K562 (cell line): ENCODE measurements around the gene PLXDC1. TPM values are rescaled to one million over a fixed set of nuclear protein-coding genes. Genes with fewer than 3 reads are reported as not detected.

ENCODE experiments used
- ARHGAP35 ChIP-seq: fragments of 450-650 bp; IDR thresholded peaks from 2 replicates; pipeline ENCODE4 v1.6.1; 2018; ENCODE audit not compliant: partially characterized antibody
- KDM2B ChIP-seq: fragments of 250-450 bp; sonication (Bioruptor Pico); IDR thresholded peaks from 2 replicates; pipeline ENCODE4 v1.8.0; 2021; ENCODE audit warnings: mild to moderate bottlenecking, moderate library complexity
- SMC3 ChIP-seq: conservative IDR thresholded peaks from 2 replicates; pipeline ENCODE4 v1.6.1; 2011; ENCODE audit warnings: low read depth, low read length, improper control_type of control experiment; ENCODE audit not compliant: insufficient read depth
- ZBTB40 ChIP-seq, 2 experiments: fragments of 450-650 bp in 1 of 2; sonication (generic) in 1 of 2; formaldehyde crosslinking in 1 of 2; IDR thresholded peaks; 2 replicates each; pipeline versions ENCODE4 v1.7.1 to v1.9.0; 2016 to 2022; ENCODE audit warnings: inconsistent platforms in 1 of 2, mild to moderate bottlenecking in 1 of 2, missing genetic modification reagents in 1 of 2
- ZC3H11A ChIP-seq: IDR thresholded peaks from 2 replicates; pipeline ENCODE4 v1.6.1; 2012; ENCODE audit warnings: low read depth, low read length, improper control_type of control experiment
- ZNF124 ChIP-seq: sonication (generic); formaldehyde crosslinking; IDR thresholded peaks from 2 replicates; pipeline ENCODE4 v1.8.1; 2022; ENCODE audit warnings: missing genetic modification reagents
- ZNF318 ChIP-seq, 2 experiments: fragments of 450-650 bp; IDR thresholded peaks; 2 replicates each; pipeline ENCODE4 v1.6.1; 2016; ENCODE audit warnings: mild to moderate bottlenecking in 2 of 2, borderline replicate concordance in 1 of 2, low read depth in 1 of 2, moderate library complexity in 1 of 2
- ZNF639 ChIP-seq, 2 experiments: fragments of 200-800 bp in 1 of 2; sonication (Bioruptor generic) in 1 of 2; sonication (generic) in 1 of 2; formaldehyde crosslinking in 1 of 2; IDR thresholded peaks in 1 of 2; conservative IDR thresholded peaks in 1 of 2; 2 replicates each; pipeline versions ENCODE4 v1.5.0 to v1.6.1; 2016 to 2020; ENCODE audit warnings: missing compliant biosample characterization in 1 of 2, missing genetic modification characterization in 1 of 2, missing genetic modification reagents in 1 of 2
- polyA plus RNA-seq, 8 experiments: library from polyadenylated mRNA; depleted of rRNA in 4 of 8; stranded (reverse) in 5 of 8; unstranded in 3 of 8; fragments of >200 nt; fragmentation: Nextera tagmentation in 2 of 8; fragmentation: Illumina TruSeq in 1 of 8; extraction: Ambion mirVana in 2 of 8; extraction: Trizol in 1 of 8; gene quantifications; 2 replicates each; pipeline versions ENCODE4 v1.2.1 to v1.2.3, GENCODE V29; 2011 to 2014; ENCODE audit warnings: inconsistent platforms in 1 of 8, missing spikeins in 1 of 8
- total RNA-seq, 7 experiments: library from RNA; depleted of rRNA in 6 of 7; stranded (reverse); fragments of >200 nt in 6 of 7; fragmentation: Illumina TruSeq in 2 of 7; extraction: Trizol in 2 of 7; gene quantifications; 2 replicates each; pipeline versions ENCODE4 v1.2.1 to v1.2.3, GENCODE V29; 2011 to 2021; ENCODE audit warnings: low replicate concordance in 1 of 7

The PLXDC1 gene
- total and polyA plus RNA-seq, 9 of the 15 experiments (the other 6 are each of a cell fraction or from before 2014, with no cell fraction given): not detected

- TF ChIP-seq ZNF124 (CRISPR knock-in tag): no peak
- no peak for TF ChIP-seq KDM2B
- TF ChIP-seq SMC3: peak; percentile 63
- TF ChIP-seq ZBTB40 (IDR thresholded peaks at IDR 0.05): no peak
- TF ChIP-seq ZBTB40 (CRISPR knock-in tag; IDR thresholded peaks at IDR 0.05): no peak
- no peak for TF ChIP-seq ZC3H11A
- TF ChIP-seq ARHGAP35: no peak
- TF ChIP-seq ZNF318 (IDR thresholded peaks at IDR 0.05; ENCODE audit: borderline replicate concordance in 1 of 2, low read depth in 1 of 2): no peak
- no peak for TF ChIP-seq ZNF639 (CRISPR knock-in tag; conservative IDR thresholded peaks at IDR 0.05 in 1 of 2, IDR thresholded peaks at IDR 0.05 in 1 of 2)
Observed at GRCh38 chr17:39164675-39165143, 13.3 kb upstream of the PLXDC1 start (continued).
